Transverse colon (tissue), 4 donors: ENCODE measurements around the gene JOSD1. TPM values are rescaled to one million over a fixed set of nuclear protein-coding genes. Genes with fewer than 3 reads are reported as not detected.
A peak's percentile ranks its signal among the peaks of the same experiment; 100 is the strongest.

Source experiments
- DNase-seq: peaks from one replicate; pipeline ENCODE4 v3.0.0-alpha.2; 2019
- H3K27ac ChIP-seq, 4 donors: fragments of 200-600 bp; sonication (generic); 2 replicates each; pipeline ENCODE4 v1.5.1; 2016 to 2018; ENCODE audit warnings: inconsistent platforms in 4 of 4
- H3K27me3 ChIP-seq: fragments of 200-600 bp; sonication (generic); 2 replicates; pipeline ENCODE4 v1.5.1; 2017; ENCODE audit warnings: inconsistent platforms
- H3K36me3 ChIP-seq, 4 donors: fragments of 200-600 bp; sonication (generic); 2 replicates each; pipeline ENCODE4 v1.5.1; 2017 to 2019; ENCODE audit warnings: inconsistent platforms in 4 of 4
- H3K4me1 ChIP-seq, 4 donors: fragments of 200-600 bp; sonication (generic); 2 replicates each; pipeline ENCODE4 v1.5.1; 2017 to 2020; ENCODE audit warnings: inconsistent platforms in 4 of 4
- H3K4me3 ChIP-seq, 4 donors: fragments of 200-600 bp; sonication (generic); 1 replicate in 1 of 4; 2 replicates in 3 of 4; pipeline versions ENCODE4 v1.5.1 to v1.6.1; 2017 to 2019; ENCODE audit warnings: inconsistent platforms in 4 of 4
- H3K9me3 ChIP-seq, 2 donors: fragments of 200-600 bp; sonication (generic); 2 replicates each; pipeline ENCODE4 v1.5.1; 2017 to 2019; ENCODE audit warnings: inconsistent platforms in 2 of 2
- CTCF ChIP-seq, 5 experiments: fragments of 200-600 bp in 3 of 5; fragments of 450-650 bp in 2 of 5; sonication (generic) in 3 of 5; IDR thresholded peaks; 1 replicate in 2 of 5; 2 replicates in 3 of 5; pipeline ENCODE4 v1.5.1; 2016 to 2017; ENCODE audit warnings: antibody characterized with exemption in 5 of 5, inconsistent platforms in 3 of 5, mild to moderate bottlenecking in 2 of 5, moderate library complexity in 1 of 5
- EP300 ChIP-seq: sonication (generic); formaldehyde crosslinking; IDR thresholded peaks from one replicate; pipeline ENCODE4 v1.6.1; 2017; ENCODE audit warnings: antibody characterized with exemption, low read depth
- POLR2A ChIP-seq: fragments of 450-650 bp; IDR thresholded peaks from one replicate; pipeline ENCODE4 v1.6.1; 2016; ENCODE audit warnings: antibody characterized with exemption, mild to moderate bottlenecking, moderate library complexity
- POLR2AphosphoS5 ChIP-seq, 3 donors: sonication (generic); formaldehyde crosslinking; IDR thresholded peaks; one replicate each; pipeline ENCODE4 v1.6.1; 2016; ENCODE audit warnings: antibody characterized with exemption in 3 of 3
- WGBS, 2 donors: methylation state at CpG; one replicate each; pipeline ENCODE4 v1.1.5; 2018; ENCODE audit warnings: low coverage in 1 of 2; 5-methylcytosine and 5-hydroxymethylcytosine counted together
- in situ Hi-C, 4 donors: fragments of 200-750 bp; cut with MboI; loops; one replicate each; pipeline versions ENCODE4 v1.15.0 to v1.15.1; 2017; ENCODE audit warnings: low sequenced_read_pairs in 3 of 4, low pct_ligation_motif_present in 1 of 4, low pct_unique_long_range_greater_than_20kb in 1 of 4
- intact Hi-C: fragments of 100-400 bp; cut with DNase I; formaldehyde crosslinking; loops from one replicate; pipeline ENCODE4 v1.15.1; 2023; ENCODE audit warnings: low total_unique reads
- total RNA-seq, 4 donors: library from RNA; depleted of rRNA; stranded (reverse); fragments of >200 nt; gene quantifications; one replicate each; pipeline ENCODE4 v1.1.0, GENCODE V29; 2016

The JOSD1 gene
- total RNA-seq, 4 donors from 2014 or later, result 34.6 to 189 (median 138) TPM

- Histone ChIP-seq H3K4me3 (peak overlapping the region in 3 of 4 donors; percentile 62 to 81 (median 80)), H3K9me3 (no peaks in the 10 kb centered on the region), H3K36me3 (no peaks in the 10 kb centered on the region), H3K27ac (peak overlapping the region; percentile 93 to 99 (median 98)), H3K27me3 (no peaks in the 10 kb centered on the region), H3K4me1 (peaks cover 24 to 72% (median 58%) of the 10 kb centered on the region in 4 donors)
- intact Hi-C loops, result no loop called here
- in situ Hi-C loops, result no loop called here
- WGBS, 2 donors, result 90 to 91% methylated on average over 5 to 13 of the region's 13 CpGs
- TF ChIP-seq EP300 (no peak), POLR2A (no peak), POLR2AphosphoS5 (IDR thresholded peaks at IDR 0.05) (no peak), CTCF (IDR thresholded peaks at IDR 0.05) (no peak)
- no peak for DNase-seq
These were observed 2.2 kb downstream of the JOSD1 start for GRCh38 chr22:38698407-38699094.

GRCh38 chr22:38697425-38698089, 3.2 kb downstream of the JOSD1 start:
- TF ChIP-seq EP300, result no peak
- TF ChIP-seq POLR2AphosphoS5 (IDR thresholded peaks at IDR 0.05), result peak in 1 of 3 donors; percentile 9
- no peak for TF ChIP-seq POLR2A
- no peak for TF ChIP-seq CTCF (IDR thresholded peaks at IDR 0.05)
- Histone ChIP-seq H3K9me3 (no peaks in the 10 kb centered on the region), H3K27me3 (no peaks in the 10 kb centered on the region), H3K4me1 (peaks cover 32 to 81% (median 62%) of the 10 kb centered on the region in 4 donors), H3K4me3 (peak overlapping the region in 1 of 4 donors; percentile 62), H3K36me3 (no peaks in the 10 kb centered on the region), H3K27ac (peak overlapping the region; percentile 93 to 99 (median 98))
- WGBS, 2 donors, result 65 to 74% methylated on average over 6 to 8 of the region's 8 CpGs
- intact Hi-C loops (no loop called here), in situ Hi-C loops (no loop called here)
- DNase-seq, result no peak

- Histone ChIP-seq H3K27ac (peak overlapping the region; percentile 93 to 99 (median 98)), H3K36me3 (peaks cover 0 to 5% (median 0%) of the 10 kb centered on the region in 4 donors), H3K27me3 (no peaks in the 10 kb centered on the region), H3K4me1 (peaks cover 33 to 87% (median 65%) of the 10 kb centered on the region in 4 donors), H3K9me3 (no peaks in the 10 kb centered on the region), H3K4me3 (peak overlapping the region in 1 of 4 donors; percentile 62)
- intact Hi-C loops (no loop called here), in situ Hi-C loops (no loop called here)
- 27 to 31% methylated on average over 3 of the region's 3 CpGs for WGBS, 2 donors
- no peak for DNase-seq
- no peak for TF ChIP-seq CTCF (IDR thresholded peaks at IDR 0.05)
- TF ChIP-seq POLR2AphosphoS5 (IDR thresholded peaks at IDR 0.05), result peak in 2 of 3 donors; percentile 16 to 65
These were observed 3.9 kb downstream of the JOSD1 start for GRCh38 chr22:38696606-38697424.

GRCh38 chr22:38694940-38695339, 5.8 kb downstream of the JOSD1 start:
- intact Hi-C loops (no loop called here), in situ Hi-C loops (no loop called here)
- Histone ChIP-seq H3K27me3 (no peaks in the 10 kb centered on the region), H3K4me1 (peaks cover 39 to 98% (median 70%) of the 10 kb centered on the region in 4 donors), H3K27ac (peak overlapping the region; percentile 93 to 99 (median 98)), H3K9me3 (no peaks in the 10 kb centered on the region), H3K36me3 (peaks cover 0 to 6% (median 0%) of the 10 kb centered on the region in 4 donors), H3K4me3 (no peak overlapping the region)
- TF ChIP-seq EP300 (no peak), POLR2AphosphoS5 (IDR thresholded peaks at IDR 0.05) (peak in 2 of 3 donors; percentile 44 to 61), POLR2A (peak; percentile 33), CTCF (IDR thresholded peaks at IDR 0.05) (no peak)
- WGBS, 2 donors, result 59 to 65% methylated on average over 3 of the region's 3 CpGs
- DNase-seq, result no peak
